ENCODE measurements around the gene COPZ1. TPM values are rescaled to one million over a fixed set of nuclear protein-coding genes. Genes with fewer than 3 reads are reported as not detected.

COPZ1 gene
- polyA plus RNA-seq, 3 donors, result 78.9 to 190 (median 176) TPM

- Histone ChIP-seq H2AFZ (ENCODE audit: insufficient read depth, low read depth, low read length, poor library complexity, severe bottlenecking) (no peak overlapping the region), H3K4me3 (replicated peaks in 1 of 3; ENCODE audit: low read depth in 2 of 3, low read length in 3 of 3) (no peak overlapping the region), H3K79me2 (ENCODE audit: insufficient read depth, low read length) (peaks cover 67% of the 10 kb centered on the region), H3K9ac (ENCODE audit: insufficient read depth, low read length, poor library complexity, severe bottlenecking) (no peak overlapping the region), H3K27ac (ENCODE audit: low read depth in 1 of 2, low read length in 2 of 2) (no peak overlapping the region), H4K20me1 (ENCODE audit: insufficient read depth, low read length) (peaks cover 86% of the 10 kb centered on the region), H3K9me3 (replicated peaks in 1 of 2; ENCODE audit: control insufficient read depth in 1 of 2, insufficient read depth in 1 of 2, low read length in 2 of 2) (no peaks in the 10 kb centered on the region), H3K27me3 (ENCODE audit: control insufficient read depth in 2 of 2, insufficient read depth in 2 of 2, low read length in 2 of 2) (no peaks in the 10 kb centered on the region), H3K4me2 (replicated peaks; ENCODE audit: extremely low read depth, low read length, poor library complexity, severe bottlenecking) (no peak overlapping the region), H3K4me1 (ENCODE audit: control insufficient read depth in 1 of 2, insufficient read depth in 2 of 2, low read length in 2 of 2) (peaks cover 39 to 64% of the 10 kb centered on the region in 2 donors), H3K36me3 (replicated peaks in 1 of 2; ENCODE audit: control insufficient read depth in 1 of 2, insufficient read depth in 2 of 2, low read length in 2 of 2) (peaks cover 66 to 67% of the 10 kb centered on the region in 2 donors)
- TF ChIP-seq CTCF (IDR thresholded peaks at IDR 0.05), result no peak
- no peak for DNase-seq
- intact Hi-C loops (cut with micrococcal nuclease), result loop anchor here in 1 of 2 donors (5.0 kb wide), 1 partner anchor 86 kb away; no protein-coding TSS in a partner anchor
- WGBS (ENCODE audit: insufficient coverage), result 100% methylated on average over 1 of the region's 6 CpGs
- H3K4me1 Mint-ChIP-seq, result peaks cover 75% of the 10 kb centered on the region
- H3K4me3 Mint-ChIP-seq, result peak overlapping the region in 1 of 2 donors; percentile 60
- H3K27ac Mint-ChIP-seq, result peak overlapping the region in 3 of 7 donors; percentile 7 to 53 (median 25)
- H3K27me3 Mint-ChIP-seq (ENCODE audit: low read depth in 3 of 3), result peaks cover 0 to 4% (median 0%) of the 10 kb centered on the region in 3 donors
- H3K9me3 Mint-ChIP-seq, result no peaks in the 10 kb centered on the region
- H3K36me3 Mint-ChIP-seq, result peaks cover 83 to 88% of the 10 kb centered on the region in 2 donors
Measured at GRCh38 chr12:54377797-54378515, 53.0 kb downstream of the COPZ1 start.

- intact Hi-C loops (cut with micrococcal nuclease), result loop anchor here in 1 of 2 donors (5.0 kb wide), 1 partner anchor 87 kb away; no protein-coding TSS in a partner anchor
- Histone ChIP-seq H3K9me3 (replicated peaks in 1 of 2; ENCODE audit: control insufficient read depth in 1 of 2, insufficient read depth in 1 of 2, low read length in 2 of 2) (no peaks in the 10 kb centered on the region), H3K27ac (ENCODE audit: low read depth in 1 of 2, low read length in 2 of 2) (peak overlapping the region in 1 of 2 donors; percentile 68), H3K36me3 (replicated peaks in 1 of 2; ENCODE audit: control insufficient read depth in 1 of 2, insufficient read depth in 2 of 2, low read length in 2 of 2) (peaks cover 56 to 58% of the 10 kb centered on the region in 2 donors), H3K27me3 (ENCODE audit: control insufficient read depth in 2 of 2, insufficient read depth in 2 of 2, low read length in 2 of 2) (no peaks in the 10 kb centered on the region), H3K9ac (ENCODE audit: insufficient read depth, low read length, poor library complexity, severe bottlenecking) (no peak overlapping the region), H4K20me1 (ENCODE audit: insufficient read depth, low read length) (peaks cover 77% of the 10 kb centered on the region), H3K4me3 (replicated peaks in 1 of 3; ENCODE audit: low read depth in 2 of 3, low read length in 3 of 3) (peak overlapping the region in 1 of 3 experiments; percentile 64), H2AFZ (ENCODE audit: insufficient read depth, low read depth, low read length, poor library complexity, severe bottlenecking) (no peak overlapping the region), H3K79me2 (ENCODE audit: insufficient read depth, low read length) (peaks cover 73% of the 10 kb centered on the region), H3K4me2 (replicated peaks; ENCODE audit: extremely low read depth, low read length, poor library complexity, severe bottlenecking) (peak overlapping the region; percentile 70), H3K4me1 (ENCODE audit: control insufficient read depth in 1 of 2, insufficient read depth in 2 of 2, low read length in 2 of 2) (peaks cover 46 to 64% of the 10 kb centered on the region in 2 donors)
- 82% methylated on average over 34 of the region's 49 CpGs for WGBS (ENCODE audit: insufficient coverage)
- H3K27me3 Mint-ChIP-seq (ENCODE audit: low read depth in 3 of 3), result peaks cover 0 to 2% (median 0%) of the 10 kb centered on the region in 3 donors
- H3K9me3 Mint-ChIP-seq, result peaks cover 0 to 1% (median 0%) of the 10 kb centered on the region in 7 donors
- TF ChIP-seq CTCF (IDR thresholded peaks at IDR 0.05), result no peak
- peaks cover 75% of the 10 kb centered on the region for H3K4me1 Mint-ChIP-seq
- peak overlapping the region; percentile 75 to 80 for H3K4me3 Mint-ChIP-seq
- peak overlapping the region in 5 of 7 donors; percentile 72 to 100 (median 92) for H3K27ac Mint-ChIP-seq
- no peak for DNase-seq
- H3K36me3 Mint-ChIP-seq, result peaks cover 79 to 82% of the 10 kb centered on the region in 2 donors
Measured at GRCh38 chr12:54378796-54379397, 54.0 kb downstream of the COPZ1 start.
